Measurements from ENCODE around the gene RILPL2.
"Not testable (repeated sequence)": the region's sequence is repeated elsewhere in the genome, so short reads cannot be mapped to it uniquely, and the experiment has no call there.

RILPL2 gene

GRCh38 chr12:123404581-123404980 is 31.9 kb downstream of the RILPL2 start:
- no peak for DNase-seq (ENCODE audit: low read depth, low spot score)

GRCh38 chr12:123401753-123402683 is 34.5 kb downstream of the RILPL2 start:
- no peak for DNase-seq (ENCODE audit: low read depth, low spot score)

DNA sequence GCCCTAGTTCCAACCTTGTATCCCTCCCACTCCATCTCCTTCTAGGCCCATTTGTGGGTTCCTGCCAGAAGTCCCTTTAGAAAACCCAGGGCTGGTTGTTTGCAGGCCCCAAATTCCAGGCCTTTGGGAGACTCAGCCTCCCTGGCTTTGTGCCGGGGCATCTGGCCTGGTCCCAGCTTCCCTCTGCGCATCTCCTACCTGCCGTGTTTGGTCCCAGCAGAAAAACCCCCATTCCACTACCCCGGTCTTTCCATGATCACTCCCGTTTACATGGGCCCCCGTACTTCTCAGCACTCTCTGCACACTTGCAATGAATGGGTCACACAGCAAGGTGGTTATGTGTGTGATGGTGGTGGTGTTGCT is 37.2 kb downstream of the RILPL2 start:
- DNase-seq (ENCODE audit: low read depth, low spot score): no peak

DNA sequence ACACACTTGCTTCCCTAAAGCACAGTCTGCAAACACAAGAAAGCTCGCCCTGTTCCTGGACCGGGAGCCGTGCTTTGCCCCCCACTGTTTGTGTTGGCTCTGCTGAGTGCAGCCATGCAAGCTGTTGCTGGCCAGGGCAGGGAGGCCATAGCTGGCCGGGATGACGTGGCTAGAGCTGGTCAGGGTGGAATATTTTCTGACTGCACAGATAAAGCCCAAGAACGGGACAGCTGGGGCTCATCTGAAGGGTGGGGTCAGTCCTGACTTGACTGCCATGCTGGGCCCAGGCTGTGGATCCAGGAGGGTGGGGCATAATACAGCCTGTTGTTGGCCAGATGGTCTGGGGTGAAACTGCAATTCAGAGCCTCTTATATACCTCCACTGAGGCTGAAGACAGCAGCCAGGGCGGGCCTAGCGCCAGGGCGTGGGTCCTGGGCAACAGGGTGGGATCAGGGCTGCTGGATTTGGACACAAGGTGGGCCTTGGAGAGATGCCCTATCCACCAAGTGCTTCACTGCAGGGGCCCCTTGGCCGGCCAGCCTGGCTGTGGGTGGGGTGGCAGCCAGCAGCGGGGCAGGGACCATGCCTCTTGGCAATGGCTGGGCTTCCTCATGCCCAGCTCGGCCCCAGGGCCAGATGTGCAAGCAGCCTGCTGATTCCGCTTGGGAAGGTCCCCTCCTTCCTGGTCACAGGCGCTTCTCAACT is 37.8 kb downstream of the RILPL2 start:
- peak; percentile 78 for DNase-seq (ENCODE audit: low read depth, low spot score)

- DNase-seq (ENCODE audit: low read depth, low spot score): peak; percentile 55
Observed at GRCh38 chr12:123398177-123398549, 38.3 kb downstream of the RILPL2 start.

DNA sequence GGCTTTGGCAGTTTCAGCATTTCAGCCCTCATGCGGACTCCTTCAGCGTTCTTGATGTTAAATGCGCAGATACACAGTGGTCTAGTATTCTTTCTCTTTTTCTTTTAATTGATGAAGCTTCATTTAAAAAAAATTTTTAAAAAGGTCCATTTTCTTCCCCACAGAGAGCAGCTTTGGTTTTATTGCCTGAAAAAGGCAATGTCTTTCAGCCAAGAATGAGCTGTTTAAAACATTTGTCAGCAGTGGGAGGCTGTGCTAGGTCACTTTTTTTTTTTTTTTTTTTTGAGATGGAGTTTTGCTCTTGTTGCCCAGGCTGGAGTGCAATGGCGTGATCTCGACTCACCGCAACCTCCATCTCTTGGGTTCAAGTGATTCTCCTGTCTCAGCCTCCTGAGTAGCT is 39.1 kb downstream of the RILPL2 start:
- DNase-seq (ENCODE audit: low read depth, low spot score): no peak

GRCh38 chr12:123396954-123397353 is 39.5 kb downstream of the RILPL2 start:
- no peak for DNase-seq (ENCODE audit: low read depth, low spot score)

DNA sequence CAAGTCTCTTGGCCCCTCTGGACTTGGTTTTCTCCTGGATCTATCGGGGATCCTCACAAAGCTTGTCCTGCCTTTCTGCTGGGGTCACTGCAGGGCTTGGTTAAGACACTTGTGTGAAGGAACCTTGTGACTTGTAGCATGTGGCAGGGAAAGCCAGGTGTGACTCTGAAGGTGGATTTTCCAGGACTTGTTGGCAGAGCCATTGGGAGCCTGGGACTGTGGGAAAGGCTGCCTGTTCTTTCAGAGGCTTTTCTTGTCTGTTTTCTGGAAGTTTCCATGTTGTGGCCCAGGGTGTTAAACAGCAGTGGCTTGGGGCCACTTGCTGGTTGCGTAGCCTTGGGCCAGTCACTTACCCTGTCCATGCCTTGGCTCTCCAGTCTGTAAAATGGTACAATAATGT is 39.9 kb downstream of the RILPL2 start:
- no peak for DNase-seq (ENCODE audit: low read depth, low spot score)

- no peak for DNase-seq (ENCODE audit: low read depth, low spot score)
Observed at GRCh38 chr12:123395236-123395635, 41.2 kb downstream of the RILPL2 start.

DNA sequence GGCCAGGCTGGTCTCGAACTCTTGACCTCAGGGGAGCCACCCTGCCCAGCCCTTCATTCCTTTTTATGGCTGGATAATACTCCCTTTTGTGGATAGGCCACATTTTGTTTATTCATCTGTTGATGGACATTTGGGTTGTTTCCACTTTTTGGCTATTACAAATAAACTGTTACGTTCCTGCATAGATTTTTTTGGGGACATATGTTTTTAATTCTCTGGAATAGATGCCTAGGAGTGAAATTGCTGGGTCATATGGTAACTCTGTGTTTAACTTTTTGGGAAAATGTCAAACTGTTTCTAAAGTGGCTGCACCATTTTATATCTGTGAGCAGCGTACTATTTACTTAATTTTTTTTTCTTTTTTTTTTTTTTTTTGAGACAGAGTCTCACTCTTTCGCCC is 42.7 kb downstream of the RILPL2 start:
- no peak for DNase-seq (ENCODE audit: low read depth, low spot score)

- DNase-seq (ENCODE audit: low read depth, low spot score): no peak
Observed at GRCh38 chr12:123391546-123392343, 44.7 kb downstream of the RILPL2 start.

DNA sequence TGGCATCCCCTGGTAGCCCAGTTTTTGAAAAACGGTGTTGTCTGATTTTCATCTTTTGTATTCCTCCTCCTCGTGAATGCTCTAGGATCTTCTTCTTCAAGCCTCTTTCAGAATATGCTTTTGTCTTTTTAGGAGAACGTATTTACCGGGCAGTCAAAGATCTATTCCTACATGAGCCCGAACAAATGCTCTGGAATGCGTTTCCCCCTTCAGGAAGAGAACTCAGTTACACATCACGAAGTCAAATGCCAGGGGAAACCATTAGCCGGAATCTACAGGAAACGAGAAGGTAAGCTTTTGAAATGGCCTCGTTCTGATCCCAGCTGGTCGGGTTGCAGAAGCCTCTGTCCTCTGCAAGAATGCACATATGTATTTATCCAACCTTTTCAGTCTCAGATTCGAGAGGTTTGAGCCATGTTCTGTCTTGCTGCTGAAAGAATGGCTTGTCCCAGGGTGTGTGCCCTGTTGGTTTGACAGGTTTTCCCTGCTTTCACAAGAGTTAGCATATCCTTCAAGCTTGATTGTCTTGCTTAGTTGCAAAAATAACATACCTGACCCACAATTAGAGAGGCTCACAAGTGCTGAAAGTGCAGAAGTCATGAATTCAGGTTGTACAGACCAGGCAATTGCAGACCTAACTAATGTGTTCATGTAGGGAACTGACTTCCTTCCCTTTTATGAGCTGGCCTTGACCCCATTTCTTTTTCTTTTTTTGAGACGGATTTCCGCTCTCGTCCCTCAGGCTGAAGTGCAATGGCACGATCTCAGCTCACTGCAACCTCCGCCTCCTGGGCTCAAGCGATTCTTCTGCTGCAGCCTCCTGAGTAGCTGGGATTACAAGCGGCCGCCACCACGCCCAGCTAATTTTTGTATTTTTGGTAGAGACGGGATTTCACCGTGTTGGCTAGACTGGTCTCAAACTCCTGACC is 45.7 kb downstream of the RILPL2 start:
- no peak for DNase-seq (ENCODE audit: low read depth, low spot score)

DNA sequence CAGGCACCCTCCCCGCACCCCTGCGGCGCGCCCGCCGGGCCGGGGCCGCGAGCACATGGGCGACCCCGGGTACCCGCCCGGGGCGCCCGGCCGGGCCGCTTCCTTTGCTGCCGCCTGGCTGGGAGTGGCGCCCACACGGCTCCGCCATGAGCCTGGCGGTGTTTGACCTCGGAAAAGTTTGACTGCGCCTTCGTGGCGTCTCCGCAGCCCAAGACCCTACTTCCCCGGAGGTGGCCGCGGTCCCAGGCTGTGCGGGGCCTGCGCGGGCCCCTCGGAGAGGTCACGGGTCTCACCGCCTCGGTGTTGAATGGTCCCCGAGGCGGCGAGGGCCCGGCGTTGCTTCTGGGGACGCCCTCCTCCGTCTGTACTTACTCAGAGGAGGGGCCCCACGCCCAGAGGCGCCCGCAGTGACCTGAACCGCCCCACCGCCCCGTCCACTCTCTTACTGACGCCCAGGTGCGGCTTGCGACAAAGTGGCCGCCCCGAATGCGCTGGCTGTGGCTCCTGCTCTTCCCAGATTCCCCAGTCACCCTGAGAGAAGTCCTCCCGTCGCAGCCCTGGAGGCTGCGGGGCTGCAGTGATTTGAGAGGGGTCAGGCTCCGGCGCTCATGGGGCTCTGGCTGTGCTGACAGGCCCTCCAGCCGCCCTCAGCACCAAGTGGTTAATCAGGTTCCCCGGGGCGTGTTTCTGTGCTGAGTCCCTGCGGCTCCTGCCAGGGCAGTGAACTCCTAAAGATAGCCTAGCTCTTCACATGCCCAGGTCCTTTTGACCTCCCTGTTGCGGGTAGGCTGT is 46.7 kb downstream of the RILPL2 start:
- DNase-seq (ENCODE audit: low read depth, low spot score): peak; percentile 51

DNA sequence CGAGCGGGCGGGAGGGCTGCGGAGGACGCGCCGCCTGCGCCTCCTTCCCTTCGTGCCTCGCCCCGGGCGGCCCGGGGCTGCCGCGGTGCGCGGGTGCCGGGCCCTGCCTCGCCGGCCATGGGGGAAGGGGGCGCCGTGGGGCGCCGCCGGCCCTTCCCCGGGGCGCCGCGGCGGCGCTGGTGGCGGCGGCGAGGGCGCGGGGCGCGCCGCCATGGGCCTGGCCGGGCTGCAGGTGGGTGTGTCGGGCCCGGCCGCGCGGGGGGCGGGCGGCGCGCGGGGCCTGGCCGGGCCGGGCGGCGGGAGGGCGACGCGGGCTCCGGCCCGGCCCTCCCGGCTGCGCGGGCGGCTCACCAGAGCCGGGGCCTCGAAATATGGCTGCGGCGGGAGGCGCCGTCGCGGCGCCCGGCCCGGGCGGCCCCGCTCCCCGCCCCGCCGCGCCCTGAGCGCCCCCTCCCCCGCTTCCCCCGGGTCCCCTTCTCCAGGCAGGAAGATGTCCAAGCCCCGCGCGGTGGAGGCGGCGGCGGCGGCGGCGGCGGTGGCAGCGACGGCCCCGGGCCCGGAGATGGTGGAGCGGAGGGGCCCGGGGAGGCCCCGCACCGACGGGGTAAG is 47.4 kb downstream of the RILPL2 start:
- DNase-seq (ENCODE audit: low read depth, low spot score): no peak

DNA sequence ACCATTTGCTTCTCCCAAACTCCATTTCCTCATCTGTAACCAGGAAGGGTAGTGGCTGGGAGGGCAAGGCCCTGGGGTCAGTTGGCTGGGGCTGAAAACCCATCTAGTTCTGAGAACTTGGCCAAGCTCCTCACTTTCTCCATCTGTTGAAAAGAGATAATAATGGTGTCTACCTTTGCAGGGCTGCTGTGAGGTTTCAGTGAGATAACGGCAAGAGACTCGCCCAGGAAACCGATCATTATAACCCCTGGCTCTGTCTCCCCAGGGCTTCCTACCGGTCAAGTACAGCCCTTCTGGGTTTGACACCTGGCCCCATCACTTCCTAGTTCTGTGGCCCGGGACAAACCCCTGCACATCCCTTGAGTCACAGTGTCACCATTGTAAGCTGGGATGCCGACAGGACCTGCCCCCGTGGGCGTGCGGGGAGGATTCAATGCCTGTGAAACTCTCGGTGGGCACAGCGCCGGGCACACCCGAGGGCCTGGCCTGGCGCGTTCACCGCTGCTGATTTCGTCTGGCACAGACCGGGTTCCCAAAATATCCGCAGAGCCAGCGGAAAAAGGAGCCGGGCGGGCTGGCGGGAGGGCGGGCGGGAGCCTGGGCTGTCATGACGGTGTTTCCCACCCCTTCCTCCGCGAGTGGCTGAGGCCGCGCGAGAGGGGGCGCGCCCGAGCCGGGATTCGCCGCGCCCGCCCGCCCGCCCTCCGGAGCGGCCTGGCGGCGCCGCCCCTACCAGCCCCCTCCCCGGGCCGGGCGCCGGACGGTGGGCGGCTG is 48.1 kb downstream of the RILPL2 start:
- DNase-seq (ENCODE audit: low read depth, low spot score): peak; percentile 89

GRCh38 chr12:123387508-123388176 is 48.8 kb downstream of the RILPL2 start:
- no peak for DNase-seq (ENCODE audit: low read depth, low spot score)

GRCh38 chr12:123385536-123385935 is 50.9 kb downstream of the RILPL2 start:
- not testable (repeated sequence) for DNase-seq (ENCODE audit: low read depth, low spot score)

GRCh38 chr12:123384994-123385376 is 51.5 kb downstream of the RILPL2 start:
- peak; percentile 24 for DNase-seq (ENCODE audit: low read depth, low spot score)

Data from astrocyte of the hippocampus (primary cell).